Activated B cell treated with CpG ODN at 0.5 μM for 24 hours (primary cell): ENCODE results near the gene ZSWIM2. TPM values are rescaled to one million over a fixed set of nuclear protein-coding genes. Genes with fewer than 3 reads are reported as not detected.

Experiments
- ATAC-seq: fragments of 200-7000 bp; cut with Tn5 transposase; one replicate; pipeline ENCODE4 v1.10.0; 2021; ENCODE audit warnings: low read depth, mild to moderate bottlenecking, moderate library complexity
- CTCF ChIA-PET: fragments of 350-600 bp; sonication (Branson Sonifier 250); formaldehyde crosslinking; loops from one replicate; lab custom pipeline; 2021; ENCODE audit warnings: antibody characterized with exemption; lab: Charles Lee
- POLR2A ChIA-PET: fragments of 350-600 bp; sonication (Branson Sonifier 250); formaldehyde crosslinking; loops from one replicate; lab custom pipeline; 2021; ENCODE audit warnings: antibody characterized with exemption; lab: Charles Lee
- DNase-seq: peaks from one replicate; pipeline ENCODE4 v3.0.0; 2022
- H3K27ac Mint-ChIP-seq: one replicate; pipeline ENCODE4 v1.8.0; 2020; ENCODE audit warnings: mixed read lengths
- H3K27me3 Mint-ChIP-seq: one replicate; pipeline ENCODE4 v1.8.0; 2021; ENCODE audit warnings: mixed read lengths
- H3K36me3 Mint-ChIP-seq: one replicate; pipeline ENCODE4 v1.8.0; 2021; ENCODE audit warnings: low read depth, mixed read lengths
- H3K4me1 Mint-ChIP-seq: one replicate; pipeline ENCODE4 v1.8.0; 2021; ENCODE audit warnings: mixed read lengths
- H3K4me3 Mint-ChIP-seq: one replicate; pipeline ENCODE4 v1.8.0; 2020; ENCODE audit warnings: mild to moderate bottlenecking, mixed read lengths
- H3K9me3 Mint-ChIP-seq: one replicate; pipeline ENCODE4 v1.8.0; 2020; ENCODE audit warnings: mixed read lengths
- CTCF ChIP-seq: fragments of 200-600 bp; IDR thresholded peaks from one replicate; pipeline ENCODE4 v1.8.0; 2022; ENCODE audit warnings: antibody characterized with exemption, mild to moderate bottlenecking
- intact Hi-C: fragments of 100-400 bp; cut with micrococcal nuclease; formaldehyde crosslinking; loops from one replicate; pipeline ENCODE4 v1.15.1; 2024
- total RNA-seq: library from RNA; stranded (reverse); gene quantifications from 2 replicates; pipeline ENCODE4 v1.2.3, GENCODE V29; 2022

ZSWIM2 gene
- total RNA-seq, 1 donor from 2014 or later = not detected

- H3K36me3 Mint-ChIP-seq = no peaks in the 10 kb centered on the region
- no peaks in the 10 kb centered on the region for H3K9me3 Mint-ChIP-seq
- intact Hi-C loops = no loop called here
These were observed 6.6 kb downstream of the ZSWIM2 start for GRCh38 chr2:186842373-186842772.

GRCh38 chr2:186841940-186842339 is 7.0 kb downstream of the ZSWIM2 start:
- Mint-ChIP-seq H3K4me1 (no peaks in the 10 kb centered on the region), H3K27ac (no peak overlapping the region), H3K4me3 (no peak overlapping the region), H3K27me3 (no peaks in the 10 kb centered on the region), H3K9me3 (no peaks in the 10 kb centered on the region), H3K36me3 (no peaks in the 10 kb centered on the region)
- no peak for TF ChIP-seq CTCF
- DNase-seq (no peak), ATAC-seq (no peak)
- intact Hi-C loops = no loop called here
- ChIA-PET CTCF (no interaction called here), POLR2A (no interaction called here)

More at GRCh38 chr2:186842373-186842772, 6.6 kb downstream of the ZSWIM2 start:
- DNase-seq (no peak), ATAC-seq (no peak)
- ChIA-PET POLR2A (no interaction called here), CTCF (no interaction called here)
- no peak overlapping the region for H3K27ac Mint-ChIP-seq
- no peaks in the 10 kb centered on the region for H3K4me1 Mint-ChIP-seq
- no peak overlapping the region for H3K4me3 Mint-ChIP-seq
- no peak for TF ChIP-seq CTCF
- H3K27me3 Mint-ChIP-seq = no peaks in the 10 kb centered on the region

- ATAC-seq (no peak), DNase-seq (no peak)
- TF ChIP-seq CTCF = no peak
- no peaks in the 10 kb centered on the region for H3K27me3 Mint-ChIP-seq
- H3K36me3 Mint-ChIP-seq = no peaks in the 10 kb centered on the region
- H3K27ac Mint-ChIP-seq = no peak overlapping the region
- no peaks in the 10 kb centered on the region for H3K9me3 Mint-ChIP-seq
- intact Hi-C loops = no loop called here
- no peak overlapping the region for H3K4me3 Mint-ChIP-seq
- POLR2A ChIA-PET = no interaction called here
- H3K4me1 Mint-ChIP-seq = no peaks in the 10 kb centered on the region
- CTCF ChIA-PET = no interaction called here
These were observed 13.3 kb downstream of the ZSWIM2 start for GRCh38 chr2:186835628-186836027.

GRCh38 chr2:186827862-186828492 is 21.0 kb downstream of the ZSWIM2 start:
- ChIA-PET POLR2A (no interaction called here), CTCF (no interaction called here)
- TF ChIP-seq CTCF = no peak
- Mint-ChIP-seq H3K27me3 (no peaks in the 10 kb centered on the region), H3K9me3 (peaks cover 2% of the 10 kb centered on the region), H3K36me3 (no peaks in the 10 kb centered on the region), H3K4me3 (no peak overlapping the region), H3K27ac (no peak overlapping the region), H3K4me1 (no peaks in the 10 kb centered on the region)
- DNase-seq (no peak), ATAC-seq (no peak)
- intact Hi-C loops = no loop called here

GRCh38 chr2:186827411-186827810 is 21.6 kb downstream of the ZSWIM2 start:
- POLR2A ChIA-PET = no interaction called here

More at GRCh38 chr2:186827411-186827810, 21.6 kb downstream of the ZSWIM2 start:
- intact Hi-C loops = no loop called here
- no peak for DNase-seq
- no peak overlapping the region for H3K27ac Mint-ChIP-seq
- H3K9me3 Mint-ChIP-seq = peaks cover 2% of the 10 kb centered on the region
- no peak for TF ChIP-seq CTCF
- no peaks in the 10 kb centered on the region for H3K4me1 Mint-ChIP-seq
- ATAC-seq = no peak
- CTCF ChIA-PET = no interaction called here
- H3K4me3 Mint-ChIP-seq = no peak overlapping the region
- no peaks in the 10 kb centered on the region for H3K36me3 Mint-ChIP-seq
- H3K27me3 Mint-ChIP-seq = no peaks in the 10 kb centered on the region
